CD14-positive monocyte (primary cell): Measurements from ENCODE around the gene ASTN2. TPM values are rescaled to one million over a fixed set of nuclear protein-coding genes. Genes with fewer than 3 reads are reported as not detected.

Experiments used
- DNase-seq, 3 donors: peaks; one replicate each; pipeline ENCODE4 v3.0.0-alpha.2; 2011 to 2022
- H2AFZ ChIP-seq: 2 replicates; pipeline ENCODE4 v1.6.0; 2012; ENCODE audit warnings: mild to moderate bottlenecking, low read depth, low read length, inconsistent platforms; ENCODE audit not compliant: insufficient read depth, poor library complexity, severe bottlenecking
- H3K27ac ChIP-seq, 2 donors: 1 replicate in 1 of 2; 2 replicates in 1 of 2; pipeline ENCODE4 v1.5.1; 2012 to 2013; ENCODE audit warnings: low read length in 2 of 2, control low read depth in 1 of 2, inconsistent platforms in 1 of 2, low read depth in 1 of 2, mild to moderate bottlenecking in 1 of 2
- H3K27me3 ChIP-seq, 2 donors: one replicate each; pipeline versions ENCODE4 v1.6.0 to v1.6.1; 2011 to 2013; ENCODE audit warnings: low read length in 2 of 2; ENCODE audit not compliant: control insufficient read depth in 2 of 2, insufficient read depth in 2 of 2
- H3K36me3 ChIP-seq, 2 donors: replicated peaks in 1 of 2; 1 replicate in 1 of 2; 2 replicates in 1 of 2; pipeline versions ENCODE4 v1.5.1 to v1.6.1; 2012 to 2013; ENCODE audit warnings: low read length in 2 of 2, control low read depth in 1 of 2, inconsistent platforms in 1 of 2, mild to moderate bottlenecking in 1 of 2; ENCODE audit not compliant: insufficient read depth in 2 of 2, control insufficient read depth in 1 of 2
- H3K4me1 ChIP-seq, 2 donors: 1 replicate in 1 of 2; 2 replicates in 1 of 2; pipeline versions ENCODE4 v1.5.1 to v1.6.1; 2012 to 2013; ENCODE audit warnings: low read length in 2 of 2, control low read depth in 1 of 2, inconsistent platforms in 1 of 2, mild to moderate bottlenecking in 1 of 2, moderate library complexity in 1 of 2; ENCODE audit not compliant: insufficient read depth in 2 of 2, control insufficient read depth in 1 of 2
- H3K4me2 ChIP-seq: replicated peaks from 2 replicates; pipeline ENCODE3; 2012; ENCODE audit warnings: low read length, moderate library complexity, mild to moderate bottlenecking; ENCODE audit not compliant: poor library complexity, severe bottlenecking; ENCODE audit errors: extremely low read depth
- H3K4me3 ChIP-seq, 3 experiments: fragments of 200-600 bp in 1 of 3; sonication (generic) in 1 of 3; replicated peaks in 1 of 3; 1 replicate in 2 of 3; 2 replicates in 1 of 3; pipeline ENCODE4 v1.5.1; 2011 to 2013; ENCODE audit warnings: low read length in 3 of 3, mild to moderate bottlenecking in 3 of 3, control low read depth in 2 of 3, low read depth in 2 of 3, inconsistent platforms in 1 of 3, moderate library complexity in 1 of 3
- H3K79me2 ChIP-seq: 2 replicates; pipeline ENCODE4 v1.6.0; 2012; ENCODE audit warnings: mild to moderate bottlenecking, control low read depth, inconsistent platforms, low read length, moderate library complexity; ENCODE audit not compliant: insufficient read depth
- H3K9ac ChIP-seq: 2 replicates; pipeline ENCODE4 v1.6.0; 2017; ENCODE audit warnings: low read length, mild to moderate bottlenecking; ENCODE audit not compliant: insufficient read depth, poor library complexity, severe bottlenecking
- H3K9me3 ChIP-seq, 2 donors: replicated peaks in 1 of 2; 1 replicate in 1 of 2; 2 replicates in 1 of 2; pipeline versions ENCODE4 v1.5.1 to v1.6.1; 2012 to 2013; ENCODE audit warnings: low read length in 2 of 2, control low read depth in 1 of 2; ENCODE audit not compliant: control insufficient read depth in 1 of 2, insufficient read depth in 1 of 2
- H4K20me1 ChIP-seq: 2 replicates; pipeline ENCODE4 v1.6.0; 2012; ENCODE audit warnings: mild to moderate bottlenecking, low read length, control low read depth, moderate library complexity; ENCODE audit not compliant: insufficient read depth
- H3K27ac Mint-ChIP-seq, 7 donors: one replicate each; pipeline ENCODE4 v1.8.0; 2020; ENCODE audit warnings: mild to moderate bottlenecking in 7 of 7, mixed read lengths in 7 of 7, moderate library complexity in 6 of 7, inconsistent platforms in 2 of 7
- H3K27me3 Mint-ChIP-seq, 3 donors: one replicate each; pipeline ENCODE4 v1.8.0; 2021 to 2022; ENCODE audit warnings: low read depth in 3 of 3, mild to moderate bottlenecking in 3 of 3, mixed read lengths in 3 of 3, moderate library complexity in 3 of 3, inconsistent platforms in 1 of 3
- H3K36me3 Mint-ChIP-seq, 2 donors: one replicate each; pipeline ENCODE4 v1.8.0; 2020; ENCODE audit warnings: mixed read lengths in 2 of 2, inconsistent platforms in 1 of 2, mild to moderate bottlenecking in 1 of 2
- H3K4me1 Mint-ChIP-seq: one replicate; pipeline ENCODE4 v1.8.0; 2020; ENCODE audit warnings: mild to moderate bottlenecking, mixed read lengths
- H3K4me3 Mint-ChIP-seq, 2 donors: one replicate each; pipeline ENCODE4 v1.8.0; 2020; ENCODE audit warnings: mild to moderate bottlenecking in 2 of 2, mixed read lengths in 2 of 2, moderate library complexity in 1 of 2
- H3K9me3 Mint-ChIP-seq, 7 donors: one replicate each; pipeline ENCODE4 v1.8.0; 2020 to 2022; ENCODE audit warnings: mixed read lengths in 7 of 7, mild to moderate bottlenecking in 6 of 7, moderate library complexity in 6 of 7, inconsistent platforms in 2 of 7
- CTCF ChIP-seq: fragments of 200-600 bp; IDR thresholded peaks from one replicate; pipeline ENCODE4 v1.8.0; 2022; ENCODE audit warnings: antibody characterized with exemption, mild to moderate bottlenecking
- WGBS: methylation state at CpG from one replicate; pipeline ENCODE4 v1.1.5; 2013; ENCODE audit warnings: missing lambda C conversion rate; ENCODE audit not compliant: insufficient coverage; 5-methylcytosine and 5-hydroxymethylcytosine counted together
- intact Hi-C, 2 donors: fragments of 100-400 bp; cut with micrococcal nuclease; formaldehyde crosslinking; loops; one replicate each; pipeline versions ENCODE4 v1.15.0 to v1.15.1; 2023
- polyA plus RNA-seq, 3 donors: library from polyadenylated mRNA; depleted of rRNA in 1 of 3; unstranded in 2 of 3; stranded (reverse) in 1 of 3; fragments of 300-500 nt in 2 of 3; fragments of >200 nt in 1 of 3; fragmentation: Illumina TruSeq in 2 of 3; gene quantifications; 1 replicate in 2 of 3; 2 replicates in 1 of 3; pipeline ENCODE4 v1.2.3, GENCODE V29; 2012 to 2021

ASTN2 gene
- polyA plus RNA-seq, 3 donors = not detected

GRCh38 chr9:117282541-117282940, 132.3 kb downstream of the ASTN2 start:
- peaks cover 0 to 8% (median 0%) of the 10 kb centered on the region in 7 donors for H3K9me3 Mint-ChIP-seq
- H3K4me3 Mint-ChIP-seq = no peak overlapping the region
- Histone ChIP-seq H3K9ac (no peak overlapping the region), H3K27me3 (no peaks in the 10 kb centered on the region), H4K20me1 (no peaks in the 10 kb centered on the region), H3K9me3 (no peaks in the 10 kb centered on the region), H3K4me3 (no peak overlapping the region), H3K4me1 (no peaks in the 10 kb centered on the region), H3K4me2 (no peak overlapping the region), H2AFZ (no peak overlapping the region), H3K36me3 (no peaks in the 10 kb centered on the region), H3K79me2 (no peaks in the 10 kb centered on the region), H3K27ac (no peak overlapping the region)
- DNase-seq = no peak
- no peaks in the 10 kb centered on the region for H3K4me1 Mint-ChIP-seq
- peaks cover 0 to 2% (median 1%) of the 10 kb centered on the region in 3 donors for H3K27me3 Mint-ChIP-seq
- H3K27ac Mint-ChIP-seq = no peak overlapping the region
- WGBS = 100% methylated on average over 1 of the region's 2 CpGs
- intact Hi-C loops = no loop called here
- no peaks in the 10 kb centered on the region for H3K36me3 Mint-ChIP-seq
- no peak for TF ChIP-seq CTCF

GRCh38 chr9:117278471-117279035, 136.3 kb downstream of the ASTN2 start:
- 87% methylated on average over 5 of the region's 7 CpGs for WGBS

More at GRCh38 chr9:117278471-117279035, 136.3 kb downstream of the ASTN2 start:
- Histone ChIP-seq H3K9ac (no peak overlapping the region), H3K36me3 (no peaks in the 10 kb centered on the region), H3K9me3 (peaks cover 0 to 5% of the 10 kb centered on the region in 2 donors), H2AFZ (no peak overlapping the region), H3K4me1 (no peaks in the 10 kb centered on the region), H3K79me2 (no peaks in the 10 kb centered on the region), H3K27me3 (no peaks in the 10 kb centered on the region), H3K4me2 (no peak overlapping the region), H4K20me1 (no peaks in the 10 kb centered on the region), H3K4me3 (no peak overlapping the region), H3K27ac (no peak overlapping the region)
- H3K4me1 Mint-ChIP-seq = no peaks in the 10 kb centered on the region
- TF ChIP-seq CTCF = no peak
- intact Hi-C loops = no loop called here
- H3K9me3 Mint-ChIP-seq = peaks cover 0 to 11% (median 3%) of the 10 kb centered on the region in 7 donors
- no peaks in the 10 kb centered on the region for H3K36me3 Mint-ChIP-seq
- H3K4me3 Mint-ChIP-seq = no peak overlapping the region
- H3K27me3 Mint-ChIP-seq = peaks cover 0 to 2% (median 1%) of the 10 kb centered on the region in 3 donors
- no peak for DNase-seq
- no peak overlapping the region for H3K27ac Mint-ChIP-seq
